ENCODE measurements around the gene PLD1.

The PLD1 gene

DNA sequence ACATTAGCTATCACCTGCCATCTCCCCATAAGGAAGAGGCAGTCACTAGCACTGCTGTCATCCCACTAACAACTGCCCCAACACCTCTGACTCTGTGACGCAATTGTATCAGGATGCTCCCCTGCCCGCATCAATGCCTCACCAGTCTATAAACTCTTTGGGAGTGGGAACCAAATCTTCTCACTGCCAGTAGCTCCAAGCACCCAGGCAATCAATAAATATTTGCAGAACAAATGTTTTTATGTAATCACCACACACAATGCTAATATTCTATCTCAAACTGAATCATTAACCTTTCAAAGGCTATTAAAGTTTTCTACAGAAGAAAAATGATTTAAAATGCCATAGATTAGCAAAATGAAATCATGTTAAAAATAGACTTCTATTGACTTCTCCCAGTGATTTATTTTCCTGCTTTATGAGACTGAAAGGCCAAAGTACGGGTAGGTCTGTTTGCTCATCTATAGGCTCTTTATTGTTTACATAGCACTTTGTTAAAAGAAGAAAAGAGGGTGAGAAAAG, 131.3 kb downstream of the PLD1 start:
- no peaks in the 10 kb centered on the region for H3K27me3 ChIP-seq (ENCODE audit: control insufficient read depth, insufficient read depth, low read length)
- no peak overlapping the region for H3K4me3 ChIP-seq (ENCODE audit: low read depth, low read length)
- no peaks in the 10 kb centered on the region for H3K36me3 ChIP-seq (ENCODE audit: control insufficient read depth, insufficient read depth, low read length)
- no peaks in the 10 kb centered on the region for H3K4me1 ChIP-seq (ENCODE audit: control insufficient read depth, insufficient read depth, low read length)
- H3K9ac ChIP-seq (ENCODE audit: low read depth, low read length) = no peak overlapping the region
- H3K9me3 ChIP-seq (ENCODE audit: control insufficient read depth, insufficient read depth, low read length) = no peaks in the 10 kb centered on the region

DNA sequence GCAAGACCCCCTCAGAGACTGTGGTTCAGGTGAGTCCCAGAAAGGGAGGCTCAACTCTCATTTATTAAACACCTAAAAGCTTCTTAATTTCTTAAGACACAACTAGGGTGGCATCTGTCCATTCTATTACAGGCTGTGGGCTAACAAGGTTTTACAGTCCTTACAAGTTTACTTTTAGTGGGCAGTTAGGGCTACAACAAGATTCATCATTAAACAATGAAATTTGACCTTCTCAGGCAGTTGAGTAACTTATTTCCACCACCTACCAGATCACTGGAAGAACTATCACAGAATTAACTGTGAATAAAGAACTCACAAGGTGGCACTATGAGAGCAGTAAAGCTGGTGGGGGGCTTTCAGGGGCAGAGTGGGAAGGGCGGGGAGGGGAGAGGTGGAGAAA, 132.6 kb downstream of the PLD1 start:
- Histone ChIP-seq H3K27me3 (ENCODE audit: control insufficient read depth, insufficient read depth, low read length) (no peaks in the 10 kb centered on the region), H3K9ac (ENCODE audit: low read depth, low read length) (no peak overlapping the region), H3K4me3 (ENCODE audit: low read depth, low read length) (no peak overlapping the region), H3K36me3 (ENCODE audit: control insufficient read depth, insufficient read depth, low read length) (no peaks in the 10 kb centered on the region), H3K9me3 (ENCODE audit: control insufficient read depth, insufficient read depth, low read length) (no peaks in the 10 kb centered on the region), H3K4me1 (ENCODE audit: control insufficient read depth, insufficient read depth, low read length) (no peaks in the 10 kb centered on the region)

DNA sequence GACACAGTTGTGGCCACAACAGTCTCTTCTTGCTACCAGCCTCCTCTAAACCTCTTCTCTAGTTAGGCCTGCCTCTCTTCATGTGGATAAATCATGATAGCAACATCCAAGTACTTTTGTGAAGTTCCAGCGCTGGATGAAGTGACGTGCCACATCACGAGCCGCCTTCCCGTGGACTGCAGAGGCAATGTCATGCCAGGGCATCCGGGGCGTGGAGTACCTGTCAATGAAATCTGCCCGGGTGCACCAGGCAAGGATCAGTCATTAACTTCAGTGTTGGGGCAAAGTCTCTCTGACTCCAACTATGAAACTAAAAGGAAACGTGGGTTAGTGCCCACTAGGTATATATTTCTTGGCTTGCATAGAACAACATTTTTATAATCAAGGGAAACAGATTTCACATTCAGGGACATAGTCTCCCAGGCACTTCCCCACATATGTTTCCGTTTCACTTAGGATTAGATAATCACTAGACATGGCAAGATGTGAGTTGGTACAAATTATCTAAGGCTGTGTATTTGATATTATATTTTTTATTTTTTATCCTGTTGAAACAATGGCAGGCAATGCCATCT, 133.6 kb downstream of the PLD1 start:
- Histone ChIP-seq H3K9ac (ENCODE audit: low read depth, low read length) (no peak overlapping the region), H3K4me3 (ENCODE audit: low read depth, low read length) (no peak overlapping the region), H3K9me3 (ENCODE audit: control insufficient read depth, insufficient read depth, low read length) (no peaks in the 10 kb centered on the region), H3K4me1 (ENCODE audit: control insufficient read depth, insufficient read depth, low read length) (no peaks in the 10 kb centered on the region), H3K27me3 (ENCODE audit: control insufficient read depth, insufficient read depth, low read length) (no peaks in the 10 kb centered on the region), H3K36me3 (ENCODE audit: control insufficient read depth, insufficient read depth, low read length) (no peaks in the 10 kb centered on the region)

- no peaks in the 10 kb centered on the region for H3K27me3 ChIP-seq (ENCODE audit: control insufficient read depth, insufficient read depth, low read length)
- no peak overlapping the region for H3K4me3 ChIP-seq (ENCODE audit: low read depth, low read length)
- no peaks in the 10 kb centered on the region for H3K4me1 ChIP-seq (ENCODE audit: control insufficient read depth, insufficient read depth, low read length)
- no peaks in the 10 kb centered on the region for H3K36me3 ChIP-seq (ENCODE audit: control insufficient read depth, insufficient read depth, low read length)
- H3K9ac ChIP-seq (ENCODE audit: low read depth, low read length) = no peak overlapping the region
- no peaks in the 10 kb centered on the region for H3K9me3 ChIP-seq (ENCODE audit: control insufficient read depth, insufficient read depth, low read length)
Observed at GRCh38 chr3:171673951-171674350, 136.3 kb downstream of the PLD1 start.

DNA sequence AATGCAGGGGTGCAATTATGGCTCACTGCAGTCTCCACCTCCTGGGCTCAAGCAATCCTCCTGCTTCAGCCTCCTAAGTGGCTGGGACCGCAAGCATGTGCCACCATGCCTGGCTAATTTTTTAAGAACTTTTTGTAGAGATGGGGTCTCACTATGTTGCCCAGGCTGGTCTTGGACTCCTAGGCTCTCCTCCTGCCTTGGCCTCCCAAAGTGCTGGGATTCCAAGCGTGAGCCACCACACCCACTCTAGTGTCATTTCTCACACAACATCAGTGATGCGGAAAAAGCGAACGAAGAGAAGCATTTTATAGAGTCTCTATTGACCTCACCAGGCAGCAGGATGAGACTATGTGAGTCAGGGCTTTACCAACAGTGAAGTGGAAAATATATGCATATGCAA, 137.7 kb downstream of the PLD1 start:
- Histone ChIP-seq H3K9ac (ENCODE audit: low read depth, low read length) (no peak overlapping the region), H3K9me3 (ENCODE audit: control insufficient read depth, insufficient read depth, low read length) (no peaks in the 10 kb centered on the region), H3K4me1 (ENCODE audit: control insufficient read depth, insufficient read depth, low read length) (no peaks in the 10 kb centered on the region), H3K4me3 (ENCODE audit: low read depth, low read length) (no peak overlapping the region), H3K27me3 (ENCODE audit: control insufficient read depth, insufficient read depth, low read length) (no peaks in the 10 kb centered on the region), H3K36me3 (ENCODE audit: control insufficient read depth, insufficient read depth, low read length) (no peaks in the 10 kb centered on the region)

DNA sequence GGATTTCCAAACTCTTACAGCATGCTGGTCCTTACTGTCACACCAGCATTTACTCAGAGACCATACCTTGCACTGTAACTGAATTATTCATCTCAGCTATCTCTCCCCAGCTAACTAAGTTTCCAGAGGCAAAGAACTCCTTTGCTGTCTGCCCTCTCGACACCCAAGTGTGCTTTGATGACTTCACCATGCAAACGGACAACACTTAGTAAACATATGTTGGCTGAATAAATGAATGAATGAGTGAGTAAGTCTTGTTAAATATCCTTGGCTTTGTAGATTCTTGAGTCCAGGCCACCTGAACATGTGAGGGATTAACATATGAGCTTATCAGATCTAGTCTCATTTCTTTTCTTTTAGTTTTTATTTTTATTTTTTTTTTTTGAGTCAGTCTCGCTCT, 138.2 kb downstream of the PLD1 start:
- Histone ChIP-seq H3K4me1 (ENCODE audit: control insufficient read depth, insufficient read depth, low read length) (no peaks in the 10 kb centered on the region), H3K9me3 (ENCODE audit: control insufficient read depth, insufficient read depth, low read length) (no peaks in the 10 kb centered on the region), H3K36me3 (ENCODE audit: control insufficient read depth, insufficient read depth, low read length) (no peaks in the 10 kb centered on the region), H3K4me3 (ENCODE audit: low read depth, low read length) (no peak overlapping the region), H3K9ac (ENCODE audit: low read depth, low read length) (no peak overlapping the region), H3K27me3 (ENCODE audit: control insufficient read depth, insufficient read depth, low read length) (no peaks in the 10 kb centered on the region)

DNA sequence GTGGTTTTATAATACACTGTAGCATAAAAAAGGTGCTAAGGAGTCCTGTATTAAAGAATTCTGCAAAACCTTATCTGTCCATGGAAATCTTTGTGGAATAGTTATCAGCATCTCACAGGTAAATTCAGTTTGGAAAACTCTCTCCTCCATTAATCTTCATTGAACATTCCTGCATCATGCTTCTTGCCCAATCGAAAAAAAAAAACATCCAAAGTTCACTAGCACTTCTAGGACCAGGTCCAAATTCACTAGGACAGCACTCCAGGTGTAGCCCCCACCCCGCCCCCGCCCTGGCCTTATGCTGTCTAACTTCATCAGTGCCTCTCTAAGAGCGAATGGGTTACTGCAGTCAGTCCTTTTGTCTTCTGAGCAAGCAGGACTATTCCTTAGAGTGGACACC, 138.6 kb downstream of the PLD1 start:
- Histone ChIP-seq H3K36me3 (ENCODE audit: control insufficient read depth, insufficient read depth, low read length) (no peaks in the 10 kb centered on the region), H3K9me3 (ENCODE audit: control insufficient read depth, insufficient read depth, low read length) (no peaks in the 10 kb centered on the region), H3K4me3 (ENCODE audit: low read depth, low read length) (no peak overlapping the region), H3K27me3 (ENCODE audit: control insufficient read depth, insufficient read depth, low read length) (no peaks in the 10 kb centered on the region), H3K4me1 (ENCODE audit: control insufficient read depth, insufficient read depth, low read length) (no peaks in the 10 kb centered on the region), H3K9ac (ENCODE audit: low read depth, low read length) (no peak overlapping the region)

DNA sequence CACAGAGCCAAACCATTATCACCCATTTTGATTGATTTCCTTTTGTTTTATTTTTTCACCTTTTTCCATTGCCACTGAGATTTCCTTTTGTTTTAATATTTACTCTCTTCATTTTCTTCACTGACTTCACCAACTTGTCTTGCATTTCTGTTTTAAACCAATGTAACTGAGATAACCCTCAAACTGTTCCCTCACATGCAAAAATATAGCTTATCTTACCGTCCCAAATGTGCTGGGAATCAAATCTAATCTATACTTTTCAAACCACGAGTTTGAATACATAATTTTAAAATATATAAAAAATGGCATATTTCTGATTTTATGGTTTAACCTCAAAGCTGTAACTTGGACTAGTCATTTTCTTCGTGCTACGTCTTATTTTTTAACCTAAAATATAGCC, 143.8 kb downstream of the PLD1 start:
- Histone ChIP-seq H3K36me3 (ENCODE audit: control insufficient read depth, insufficient read depth, low read length) (no peaks in the 10 kb centered on the region), H3K9ac (ENCODE audit: low read depth, low read length) (no peak overlapping the region), H3K4me1 (ENCODE audit: control insufficient read depth, insufficient read depth, low read length) (no peaks in the 10 kb centered on the region), H3K27me3 (ENCODE audit: control insufficient read depth, insufficient read depth, low read length) (no peaks in the 10 kb centered on the region), H3K9me3 (ENCODE audit: control insufficient read depth, insufficient read depth, low read length) (no peaks in the 10 kb centered on the region), H3K4me3 (ENCODE audit: low read depth, low read length) (no peak overlapping the region)

DNA sequence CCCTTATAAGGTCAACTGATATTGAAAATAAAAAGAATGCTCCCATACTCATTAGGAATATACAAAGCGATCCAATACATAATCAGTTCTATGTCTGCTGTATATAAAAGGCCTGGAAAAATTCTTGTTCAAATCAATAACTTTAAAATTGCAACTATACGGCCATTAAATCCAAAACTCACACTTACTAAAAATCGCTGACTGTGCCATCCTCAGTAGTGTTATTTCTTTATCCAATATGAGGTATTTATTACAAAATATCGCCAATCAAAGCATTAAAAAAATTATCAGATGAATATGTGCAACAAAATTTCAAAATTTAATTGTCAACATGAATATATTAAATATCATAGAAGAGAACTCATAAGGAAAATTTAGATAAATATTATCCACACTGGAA, 146.5 kb downstream of the PLD1 start:
- Histone ChIP-seq H3K4me1 (ENCODE audit: control insufficient read depth, insufficient read depth, low read length) (no peaks in the 10 kb centered on the region), H3K9ac (ENCODE audit: low read depth, low read length) (no peak overlapping the region), H3K4me3 (ENCODE audit: low read depth, low read length) (no peak overlapping the region), H3K9me3 (ENCODE audit: control insufficient read depth, insufficient read depth, low read length) (no peaks in the 10 kb centered on the region), H3K27me3 (ENCODE audit: control insufficient read depth, insufficient read depth, low read length) (no peaks in the 10 kb centered on the region), H3K36me3 (ENCODE audit: control insufficient read depth, insufficient read depth, low read length) (no peaks in the 10 kb centered on the region)

DNA sequence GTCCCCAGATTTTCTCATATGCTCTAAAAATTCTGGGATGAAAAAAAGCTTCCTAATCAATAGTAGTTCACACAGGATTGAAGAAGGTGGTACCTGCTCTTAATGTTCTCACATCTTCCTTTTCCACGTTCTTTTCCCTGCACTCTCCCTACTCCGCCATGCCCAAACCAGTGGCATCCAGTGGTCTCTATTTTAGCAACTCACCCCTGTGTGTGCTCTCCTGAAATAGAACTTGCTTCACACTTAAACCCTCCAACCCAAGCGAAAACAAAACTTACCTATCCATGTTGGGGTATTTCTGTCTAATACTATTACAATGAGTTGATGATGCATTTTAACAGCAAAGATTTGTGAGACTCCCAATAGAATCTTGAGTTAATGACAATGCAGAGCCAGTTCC, 148.8 kb downstream of the PLD1 start:
- Histone ChIP-seq H3K9ac (ENCODE audit: low read depth, low read length) (no peak overlapping the region), H3K4me1 (ENCODE audit: control insufficient read depth, insufficient read depth, low read length) (no peaks in the 10 kb centered on the region), H3K4me3 (ENCODE audit: low read depth, low read length) (no peak overlapping the region), H3K36me3 (ENCODE audit: control insufficient read depth, insufficient read depth, low read length) (no peaks in the 10 kb centered on the region), H3K9me3 (ENCODE audit: control insufficient read depth, insufficient read depth, low read length) (no peaks in the 10 kb centered on the region), H3K27me3 (ENCODE audit: control insufficient read depth, insufficient read depth, low read length) (no peaks in the 10 kb centered on the region)

DNA sequence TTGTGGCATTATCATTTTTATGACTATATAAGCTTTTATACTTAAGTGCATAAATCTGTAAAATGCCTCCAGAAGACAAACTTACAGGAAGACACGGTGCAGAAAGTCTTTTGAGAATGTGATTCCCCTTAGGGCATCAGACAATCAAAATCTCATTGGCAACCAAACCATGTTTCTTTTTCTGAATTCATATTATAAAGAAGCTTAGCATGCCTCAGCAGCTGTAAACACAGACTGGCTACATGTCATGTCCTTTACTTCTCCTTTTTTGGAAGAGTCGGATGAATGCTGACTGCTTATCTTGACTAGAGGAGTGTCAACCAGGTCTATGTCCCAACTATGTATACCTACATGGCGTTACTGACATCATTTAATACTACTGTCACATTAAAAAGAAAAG, 150.1 kb downstream of the PLD1 start:
- Histone ChIP-seq H3K4me1 (ENCODE audit: control insufficient read depth, insufficient read depth, low read length) (no peaks in the 10 kb centered on the region), H3K27me3 (ENCODE audit: control insufficient read depth, insufficient read depth, low read length) (no peaks in the 10 kb centered on the region), H3K4me3 (ENCODE audit: low read depth, low read length) (no peak overlapping the region), H3K9ac (ENCODE audit: low read depth, low read length) (no peak overlapping the region), H3K36me3 (ENCODE audit: control insufficient read depth, insufficient read depth, low read length) (no peaks in the 10 kb centered on the region), H3K9me3 (ENCODE audit: control insufficient read depth, insufficient read depth, low read length) (no peaks in the 10 kb centered on the region)

DNA sequence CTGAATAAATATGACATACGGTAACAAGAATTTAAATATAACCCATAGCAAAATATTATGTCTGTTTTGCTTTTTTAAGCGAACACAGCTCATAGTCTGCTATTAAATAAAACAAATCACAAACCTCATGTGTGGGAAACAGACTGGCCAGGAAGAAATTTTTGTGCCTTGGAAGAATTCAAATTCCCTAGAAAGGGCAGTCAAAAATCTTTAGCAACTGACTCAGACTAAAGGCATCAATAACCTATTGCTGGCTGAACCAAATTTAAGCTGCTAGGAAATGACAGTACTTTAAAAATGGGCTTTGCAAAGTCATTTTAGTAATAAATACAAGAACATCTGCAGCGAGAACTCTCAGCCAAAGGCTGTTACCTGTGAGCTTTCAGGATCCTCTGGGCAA, 151.4 kb downstream of the PLD1 start:
- H3K27me3 ChIP-seq (ENCODE audit: control insufficient read depth, insufficient read depth, low read length) = no peaks in the 10 kb centered on the region
- H3K9me3 ChIP-seq (ENCODE audit: control insufficient read depth, insufficient read depth, low read length) = no peaks in the 10 kb centered on the region
- H3K4me1 ChIP-seq (ENCODE audit: control insufficient read depth, insufficient read depth, low read length) = no peaks in the 10 kb centered on the region
- no peak overlapping the region for H3K9ac ChIP-seq (ENCODE audit: low read depth, low read length)
- no peaks in the 10 kb centered on the region for H3K36me3 ChIP-seq (ENCODE audit: control insufficient read depth, insufficient read depth, low read length)
- H3K4me3 ChIP-seq (ENCODE audit: low read depth, low read length) = no peak overlapping the region
